HL-60 (cell line): Measurements from ENCODE around the gene CHEK1.

Experiments
- DNase-seq, 2 experiments: peaks; one replicate each; pipeline ENCODE4 v3.0.0-alpha.2; 2010 to 2020; ENCODE audit warnings: low read depth in 1 of 2, low spot score in 1 of 2
- H3K27ac ChIP-seq: fragments of 250-450 bp; sonication (Bioruptor Pico); replicated peaks from 2 replicates; pipeline ENCODE4 v1.5.1; 2020; ENCODE audit warnings: mild to moderate bottlenecking, moderate library complexity
- H3K27me3 ChIP-seq: fragments of 250-450 bp; sonication (Bioruptor Pico); 2 replicates; pipeline ENCODE4 v1.5.1; 2021; ENCODE audit warnings: mild to moderate bottlenecking, moderate library complexity; ENCODE audit not compliant: insufficient read depth, poor library complexity, severe bottlenecking
- H3K4me3 ChIP-seq: replicated peaks from 2 replicates; pipeline ENCODE4 v1.5.1; 2011; ENCODE audit warnings: mild to moderate bottlenecking, control low read depth, low read length; ENCODE audit not compliant: insufficient read depth
- GABPA ChIP-seq: IDR thresholded peaks from 2 replicates; pipeline ENCODE4 v1.6.1; 2012; ENCODE audit warnings: low read depth
- POLR2AphosphoS5 ChIP-seq: IDR thresholded peaks from 2 replicates; pipeline ENCODE4 v1.6.1; 2012; ENCODE audit warnings: low read depth
- SPI1 ChIP-seq: IDR thresholded peaks from 2 replicates; pipeline ENCODE4 v1.6.1; 2012; ENCODE audit warnings: low read depth, mild to moderate bottlenecking, borderline replicate concordance
- TF ChIP-seq, protein P1 (sequence below): IDR thresholded peaks from 2 replicates; pipeline ENCODE4 v1.6.1; 2012; ENCODE audit warnings: low read depth; ENCODE audit not compliant: insufficient replicate concordance
- TF ChIP-seq, protein P2 (sequence below): IDR thresholded peaks from one replicate; pipeline ENCODE4 v1.5.1; 2011; ENCODE audit warnings: low read length, control low read depth, inconsistent platforms; ENCODE audit not compliant: insufficient read depth

The CHEK1 gene

DNA sequence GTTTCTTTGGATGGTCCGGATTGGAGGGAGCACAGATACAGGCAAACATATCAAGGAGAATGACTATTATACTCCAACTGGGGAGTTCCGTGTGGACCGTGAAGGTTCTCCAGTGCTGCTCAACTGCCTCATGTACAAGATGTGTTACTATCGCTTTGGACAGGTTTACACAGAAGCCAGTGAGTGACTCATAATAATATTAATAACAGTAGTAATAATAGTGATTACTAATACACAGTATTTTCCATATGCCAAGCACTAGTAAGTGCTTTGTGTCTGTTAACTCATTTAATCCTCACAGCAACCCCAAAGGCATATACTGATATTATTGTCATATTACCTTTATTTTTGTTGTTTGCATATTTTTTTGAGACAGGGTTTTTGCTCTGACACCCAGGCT lies 6.6 kb upstream of the CHEK1 start:
- TF ChIP-seq, protein P1, sequence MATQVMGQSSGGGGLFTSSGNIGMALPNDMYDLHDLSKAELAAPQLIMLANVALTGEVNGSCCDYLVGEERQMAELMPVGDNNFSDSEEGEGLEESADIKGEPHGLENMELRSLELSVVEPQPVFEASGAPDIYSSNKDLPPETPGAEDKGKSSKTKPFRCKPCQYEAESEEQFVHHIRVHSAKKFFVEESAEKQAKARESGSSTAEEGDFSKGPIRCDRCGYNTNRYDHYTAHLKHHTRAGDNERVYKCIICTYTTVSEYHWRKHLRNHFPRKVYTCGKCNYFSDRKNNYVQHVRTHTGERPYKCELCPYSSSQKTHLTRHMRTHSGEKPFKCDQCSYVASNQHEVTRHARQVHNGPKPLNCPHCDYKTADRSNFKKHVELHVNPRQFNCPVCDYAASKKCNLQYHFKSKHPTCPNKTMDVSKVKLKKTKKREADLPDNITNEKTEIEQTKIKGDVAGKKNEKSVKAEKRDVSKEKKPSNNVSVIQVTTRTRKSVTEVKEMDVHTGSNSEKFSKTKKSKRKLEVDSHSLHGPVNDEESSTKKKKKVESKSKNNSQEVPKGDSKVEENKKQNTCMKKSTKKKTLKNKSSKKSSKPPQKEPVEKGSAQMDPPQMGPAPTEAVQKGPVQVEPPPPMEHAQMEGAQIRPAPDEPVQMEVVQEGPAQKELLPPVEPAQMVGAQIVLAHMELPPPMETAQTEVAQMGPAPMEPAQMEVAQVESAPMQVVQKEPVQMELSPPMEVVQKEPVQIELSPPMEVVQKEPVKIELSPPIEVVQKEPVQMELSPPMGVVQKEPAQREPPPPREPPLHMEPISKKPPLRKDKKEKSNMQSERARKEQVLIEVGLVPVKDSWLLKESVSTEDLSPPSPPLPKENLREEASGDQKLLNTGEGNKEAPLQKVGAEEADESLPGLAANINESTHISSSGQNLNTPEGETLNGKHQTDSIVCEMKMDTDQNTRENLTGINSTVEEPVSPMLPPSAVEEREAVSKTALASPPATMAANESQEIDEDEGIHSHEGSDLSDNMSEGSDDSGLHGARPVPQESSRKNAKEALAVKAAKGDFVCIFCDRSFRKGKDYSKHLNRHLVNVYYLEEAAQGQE: no peak
- TF ChIP-seq, protein P2, sequence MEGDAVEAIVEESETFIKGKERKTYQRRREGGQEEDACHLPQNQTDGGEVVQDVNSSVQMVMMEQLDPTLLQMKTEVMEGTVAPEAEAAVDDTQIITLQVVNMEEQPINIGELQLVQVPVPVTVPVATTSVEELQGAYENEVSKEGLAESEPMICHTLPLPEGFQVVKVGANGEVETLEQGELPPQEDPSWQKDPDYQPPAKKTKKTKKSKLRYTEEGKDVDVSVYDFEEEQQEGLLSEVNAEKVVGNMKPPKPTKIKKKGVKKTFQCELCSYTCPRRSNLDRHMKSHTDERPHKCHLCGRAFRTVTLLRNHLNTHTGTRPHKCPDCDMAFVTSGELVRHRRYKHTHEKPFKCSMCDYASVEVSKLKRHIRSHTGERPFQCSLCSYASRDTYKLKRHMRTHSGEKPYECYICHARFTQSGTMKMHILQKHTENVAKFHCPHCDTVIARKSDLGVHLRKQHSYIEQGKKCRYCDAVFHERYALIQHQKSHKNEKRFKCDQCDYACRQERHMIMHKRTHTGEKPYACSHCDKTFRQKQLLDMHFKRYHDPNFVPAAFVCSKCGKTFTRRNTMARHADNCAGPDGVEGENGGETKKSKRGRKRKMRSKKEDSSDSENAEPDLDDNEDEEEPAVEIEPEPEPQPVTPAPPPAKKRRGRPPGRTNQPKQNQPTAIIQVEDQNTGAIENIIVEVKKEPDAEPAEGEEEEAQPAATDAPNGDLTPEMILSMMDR: no peak
- TF ChIP-seq POLR2AphosphoS5: no peak
- TF ChIP-seq SPI1: no peak
- no peak for TF ChIP-seq GABPA
- no peak overlapping the region for H3K27ac ChIP-seq
- DNase-seq: no peak
- H3K4me3 ChIP-seq: no peak overlapping the region
- no peaks in the 10 kb centered on the region for H3K27me3 ChIP-seq

DNA sequence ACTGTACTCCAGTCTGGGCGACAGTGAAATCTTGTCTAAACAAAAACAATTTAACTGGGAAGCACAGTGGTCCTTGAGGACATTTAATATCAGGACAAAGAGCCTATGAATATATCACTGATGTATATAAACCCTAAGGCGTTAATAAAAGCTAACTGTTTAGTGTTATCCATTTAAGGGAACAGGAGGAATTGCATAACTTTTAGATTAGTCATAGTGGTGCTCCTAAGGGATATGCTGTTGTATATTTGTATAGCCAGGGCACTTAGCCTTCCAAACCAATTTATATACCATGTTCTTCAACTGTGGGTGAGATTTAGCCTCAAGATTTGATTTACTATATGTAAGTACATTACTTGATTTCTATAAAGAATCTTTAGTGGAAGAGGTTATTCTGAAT lies 3.0 kb upstream of the CHEK1 start:
- TF ChIP-seq SPI1 (no peak), GABPA (no peak), POLR2AphosphoS5 (no peak)
- TF ChIP-seq, protein P1: no peak
- TF ChIP-seq, protein P2: no peak
- no peaks in the 10 kb centered on the region for H3K27me3 ChIP-seq
- no peak overlapping the region for H3K27ac ChIP-seq
- H3K4me3 ChIP-seq: no peak overlapping the region
- DNase-seq: no peak

DNA sequence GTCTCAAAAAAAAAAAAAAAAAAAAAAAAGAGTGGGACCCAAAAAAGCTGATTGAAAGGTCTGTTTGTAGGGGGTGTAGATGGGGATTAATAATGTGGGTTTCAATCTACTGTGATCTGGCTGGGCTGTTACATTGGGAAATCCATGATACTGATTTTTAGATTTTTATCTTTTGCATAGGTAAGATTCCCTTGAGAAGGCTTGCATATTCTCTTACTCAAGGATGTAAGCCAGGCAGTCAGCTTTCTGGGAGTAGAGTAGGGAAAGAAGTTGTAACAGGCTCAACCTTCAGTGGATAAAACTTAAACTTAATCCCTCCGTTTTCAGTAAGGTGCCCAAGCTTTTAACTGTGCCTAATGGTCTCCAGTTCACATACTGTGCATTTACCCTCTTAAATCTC lies 1.9 kb upstream of the CHEK1 start:
- no peak overlapping the region for H3K27ac ChIP-seq
- no peak for DNase-seq
- H3K27me3 ChIP-seq: no peaks in the 10 kb centered on the region
- H3K4me3 ChIP-seq: no peak overlapping the region
- TF ChIP-seq, protein P2: no peak
- no peak for TF ChIP-seq GABPA
- no peak for TF ChIP-seq SPI1
- TF ChIP-seq POLR2AphosphoS5: no peak
- TF ChIP-seq, protein P1: no peak
